ENCODE data around the gene SDF2. TPM values are rescaled to one million over a fixed set of nuclear protein-coding genes. Genes with fewer than 3 reads are reported as not detected.
A peak's percentile ranks its signal among the peaks of the same experiment; 100 is the strongest.

SDF2 gene
- total and polyA plus RNA-seq, 2 experiments from 2014 or later = 52.3 to 88.4 TPM

- no peaks in the 10 kb centered on the region for H3F3A ChIP-seq (ENCODE audit: insufficient read depth)
- no peaks in the 10 kb centered on the region for H3K79me2 ChIP-seq (ENCODE audit: insufficient read depth)
- H3K9ac ChIP-seq = no peak overlapping the region
- no peaks in the 10 kb centered on the region for H3K9me2 ChIP-seq (ENCODE audit: insufficient read depth)
- no peak overlapping the region for H3K4me2 ChIP-seq (ENCODE audit: unreplicated experiment)
- no peak overlapping the region for H3K4me3 ChIP-seq
- 97 to 98% methylated on average over 4 of the region's 4 CpGs for WGBS, 2 experiments (ENCODE audit: low coverage in 1 of 2, low lambda C conversion rate in 2 of 2, missing lambda C conversion rate in 2 of 2)
- H3K4me1 ChIP-seq (ENCODE audit: insufficient read depth) = no peaks in the 10 kb centered on the region
- TF ChIP-seq EZH2 (IDR thresholded peaks at IDR 0.05; ENCODE audit: insufficient read depth, poor library complexity, severe bottlenecking) = no peak
- TF ChIP-seq EZH2phosphoT487 (IDR thresholded peaks at IDR 0.05; ENCODE audit: insufficient read depth, low read depth) = no peak
- in situ Hi-C loops (cut with MboI) = no loop called here
- H3K36me3 ChIP-seq (ENCODE audit: low read depth) = peaks cover 70% of the 10 kb centered on the region
- 0 out of 2 replicates have a peak, but pooled peaks cover 4% of the 10 kb centered on the region for H4K20me1 ChIP-seq (ENCODE audit: insufficient read depth)
- H2AFZ ChIP-seq = no peak overlapping the region
- H3K27me3 ChIP-seq (replicated peaks; ENCODE audit: insufficient read depth) = no peaks in the 10 kb centered on the region
- H3K27ac ChIP-seq = no peak overlapping the region
- H3K9me3 ChIP-seq (ENCODE audit: low read depth) = no peaks in the 10 kb centered on the region
- no peak for DNase-seq
These were observed 26.8 kb upstream of the SDF2 start for GRCh38 chr17:28688481-28688880.

- no peaks in the 10 kb centered on the region for H3K27me3 ChIP-seq (replicated peaks; ENCODE audit: insufficient read depth)
- 0 out of 2 replicates have a peak, but pooled peaks cover 4% of the 10 kb centered on the region for H4K20me1 ChIP-seq (ENCODE audit: insufficient read depth)
- no peaks in the 10 kb centered on the region for H3K79me2 ChIP-seq (ENCODE audit: insufficient read depth)
- in situ Hi-C loops (cut with MboI) = no loop called here
- H3K36me3 ChIP-seq (ENCODE audit: low read depth) = peaks cover 85% of the 10 kb centered on the region
- H3K4me2 ChIP-seq (ENCODE audit: unreplicated experiment) = no peak overlapping the region
- no peaks in the 10 kb centered on the region for H3K9me2 ChIP-seq (ENCODE audit: insufficient read depth)
- no peak overlapping the region for H3K9ac ChIP-seq
- WGBS, 2 experiments (ENCODE audit: low coverage in 1 of 2, low lambda C conversion rate in 2 of 2, missing lambda C conversion rate in 2 of 2) = 86 to 90% methylated on average over 4 of the region's 4 CpGs
- no peaks in the 10 kb centered on the region for H3K4me1 ChIP-seq (ENCODE audit: insufficient read depth)
- H3K27ac ChIP-seq = no peak overlapping the region
- TF ChIP-seq EZH2 (IDR thresholded peaks at IDR 0.05; ENCODE audit: insufficient read depth, poor library complexity, severe bottlenecking) (no peak), EZH2phosphoT487 (IDR thresholded peaks at IDR 0.05; ENCODE audit: insufficient read depth, low read depth) (no peak)
- no peak overlapping the region for H2AFZ ChIP-seq
- H3K4me3 ChIP-seq = no peak overlapping the region
- H3F3A ChIP-seq (ENCODE audit: insufficient read depth) = no peaks in the 10 kb centered on the region
- no peak for DNase-seq
- H3K9me3 ChIP-seq (ENCODE audit: low read depth) = no peaks in the 10 kb centered on the region
These were observed 24.6 kb upstream of the SDF2 start for GRCh38 chr17:28686296-28686695.

GRCh38 chr17:28685366-28685765 is 23.7 kb upstream of the SDF2 start:
- WGBS, 2 experiments (ENCODE audit: low coverage in 1 of 2, low lambda C conversion rate in 2 of 2, missing lambda C conversion rate in 2 of 2) = 92 to 99% methylated on average over 5 of the region's 5 CpGs
- Histone ChIP-seq H3K27me3 (replicated peaks; ENCODE audit: insufficient read depth) (no peaks in the 10 kb centered on the region), H3K79me2 (ENCODE audit: insufficient read depth) (no peaks in the 10 kb centered on the region), H3K4me2 (ENCODE audit: unreplicated experiment) (no peak overlapping the region), H3K4me3 (no peak overlapping the region), H4K20me1 (ENCODE audit: insufficient read depth) (0 out of 2 replicates have a peak, but pooled peaks cover 4% of the 10 kb centered on the region), H3K9me3 (ENCODE audit: low read depth) (no peaks in the 10 kb centered on the region), H3K36me3 (ENCODE audit: low read depth) (peaks cover 84% of the 10 kb centered on the region), H2AFZ (no peak overlapping the region), H3K4me1 (ENCODE audit: insufficient read depth) (no peaks in the 10 kb centered on the region), H3K27ac (no peak overlapping the region), H3F3A (ENCODE audit: insufficient read depth) (no peaks in the 10 kb centered on the region), H3K9ac (no peak overlapping the region), H3K9me2 (ENCODE audit: insufficient read depth) (no peaks in the 10 kb centered on the region)
- DNase-seq = no peak
- no peak for TF ChIP-seq EZH2phosphoT487 (IDR thresholded peaks at IDR 0.05; ENCODE audit: insufficient read depth, low read depth)
- no peak for TF ChIP-seq EZH2 (IDR thresholded peaks at IDR 0.05; ENCODE audit: insufficient read depth, poor library complexity, severe bottlenecking)
- in situ Hi-C loops (cut with MboI) = no loop called here

GRCh38 chr17:28684963-28685362 is 23.3 kb upstream of the SDF2 start:
- H3K27me3 ChIP-seq (replicated peaks; ENCODE audit: insufficient read depth) = no peaks in the 10 kb centered on the region
- in situ Hi-C loops (cut with MboI) = no loop called here
- 35 to 43% methylated on average over 3 of the region's 3 CpGs for WGBS, 2 experiments (ENCODE audit: low coverage in 1 of 2, low lambda C conversion rate in 2 of 2, missing lambda C conversion rate in 2 of 2)
- H3F3A ChIP-seq (ENCODE audit: insufficient read depth) = no peaks in the 10 kb centered on the region
- 0 out of 2 replicates have a peak, but pooled peaks cover 4% of the 10 kb centered on the region for H4K20me1 ChIP-seq (ENCODE audit: insufficient read depth)
- no peaks in the 10 kb centered on the region for H3K9me2 ChIP-seq (ENCODE audit: insufficient read depth)
- no peaks in the 10 kb centered on the region for H3K4me1 ChIP-seq (ENCODE audit: insufficient read depth)
- TF ChIP-seq EZH2phosphoT487 (IDR thresholded peaks at IDR 0.05; ENCODE audit: insufficient read depth, low read depth) (no peak), EZH2 (IDR thresholded peaks at IDR 0.05; ENCODE audit: insufficient read depth, poor library complexity, severe bottlenecking) (no peak)
- H3K9ac ChIP-seq = no peak overlapping the region
- H3K4me3 ChIP-seq = no peak overlapping the region
- no peak overlapping the region for H3K27ac ChIP-seq
- H3K9me3 ChIP-seq (ENCODE audit: low read depth) = no peaks in the 10 kb centered on the region
- H2AFZ ChIP-seq = no peak overlapping the region
- H3K4me2 ChIP-seq (ENCODE audit: unreplicated experiment) = no peak overlapping the region
- H3K36me3 ChIP-seq (ENCODE audit: low read depth) = peaks cover 80% of the 10 kb centered on the region
- DNase-seq = peak; percentile 26
- H3K79me2 ChIP-seq (ENCODE audit: insufficient read depth) = no peaks in the 10 kb centered on the region

GRCh38 chr17:28682655-28683054 is 20.9 kb upstream of the SDF2 start:
- no peaks in the 10 kb centered on the region for H3K4me1 ChIP-seq (ENCODE audit: insufficient read depth)
- H3K27me3 ChIP-seq (replicated peaks; ENCODE audit: insufficient read depth) = no peaks in the 10 kb centered on the region
- H3F3A ChIP-seq (ENCODE audit: insufficient read depth) = no peaks in the 10 kb centered on the region
- H3K4me2 ChIP-seq (ENCODE audit: unreplicated experiment) = no peak overlapping the region
- no peak overlapping the region for H2AFZ ChIP-seq
- no peak for TF ChIP-seq EZH2 (IDR thresholded peaks at IDR 0.05; ENCODE audit: insufficient read depth, poor library complexity, severe bottlenecking)
- no peak for TF ChIP-seq EZH2phosphoT487 (IDR thresholded peaks at IDR 0.05; ENCODE audit: insufficient read depth, low read depth)
- 0 out of 2 replicates have a peak, but pooled peaks cover 4% of the 10 kb centered on the region for H4K20me1 ChIP-seq (ENCODE audit: insufficient read depth)
- in situ Hi-C loops (cut with MboI) = no loop called here
- H3K9ac ChIP-seq = no peak overlapping the region
- H3K4me3 ChIP-seq = no peak overlapping the region
- no peak overlapping the region for H3K27ac ChIP-seq
- H3K79me2 ChIP-seq (ENCODE audit: insufficient read depth) = no peaks in the 10 kb centered on the region
- 96 to 97% methylated on average over 11 of the region's 11 CpGs for WGBS, 2 experiments (ENCODE audit: low coverage in 1 of 2, low lambda C conversion rate in 2 of 2, missing lambda C conversion rate in 2 of 2)
- no peaks in the 10 kb centered on the region for H3K9me2 ChIP-seq (ENCODE audit: insufficient read depth)
- no peaks in the 10 kb centered on the region for H3K9me3 ChIP-seq (ENCODE audit: low read depth)
- H3K36me3 ChIP-seq (ENCODE audit: low read depth) = peaks cover 75% of the 10 kb centered on the region
- no peak for DNase-seq

All from GM23248 (cell line).